Measurements from ENCODE around the gene FAM76A. TPM values are rescaled to one million over a fixed set of nuclear protein-coding genes. Genes with fewer than 3 reads are reported as not detected.
"Not testable (repeated sequence)": the region's sequence is repeated elsewhere in the genome, so short reads cannot be mapped to it uniquely, and the experiment has no call there.

FAM76A gene
- total and polyA plus RNA-seq, 9 of the 15 experiments (the other 6 are each of a cell fraction or from before 2014, with no cell fraction given): 9.5 to 14.6 (median 11.4) TPM

DNA sequence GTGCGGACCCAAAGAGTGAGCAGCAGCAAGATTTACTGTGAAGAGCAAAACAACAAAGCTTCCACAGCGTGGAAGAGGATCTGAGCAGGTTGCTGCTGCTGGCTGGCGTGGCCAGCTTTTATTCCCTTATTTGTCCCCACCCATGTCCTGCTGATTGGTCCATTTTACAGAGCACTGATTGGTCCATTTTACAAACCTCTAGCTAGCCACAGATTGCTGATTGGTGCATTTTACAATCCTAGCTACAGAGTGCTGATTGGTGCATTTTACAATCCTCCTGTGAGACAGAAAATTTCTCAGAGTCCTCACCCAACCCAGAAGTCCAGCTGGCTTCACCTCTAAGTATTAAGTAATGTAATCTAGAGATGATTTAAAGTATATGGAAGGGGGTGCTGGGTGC, 64.5 kb downstream of the FAM76A start:
- CTCF ChIA-PET (ENCODE audit: low intra/inter-chr PET ratio); H3K9ac ChIP-seq (ENCODE audit: insufficient read depth in 1 of 2, low read depth in 2 of 2, low read length in 2 of 2); DNase-seq (ENCODE audit: extremely low read depth in 1 of 4, low spot score in 3 of 4); ATAC-seq; H3K4me3 ChIP-seq; BruUV-seq (replicated peaks); in situ Hi-C loops (cut with MboI); H3K27ac ChIP-seq (ENCODE audit: extremely low read depth, low read depth, low read length); H4K20me1 ChIP-seq (replicated peaks; ENCODE audit: control insufficient read depth, insufficient read depth, low read length); H3K27me3 ChIP-seq (ENCODE audit: control insufficient read depth in 2 of 2, insufficient read depth in 2 of 2, low read length in 2 of 2); H3K9me3 ChIP-seq (replicated peaks; ENCODE audit: control insufficient read depth, insufficient read depth, low read depth, low read length); intact Hi-C loops (cut with micrococcal nuclease); H3K9me1 ChIP-seq (ENCODE audit: control insufficient read depth, insufficient read depth, low read length); FAIRE-seq; H2AFZ ChIP-seq (ENCODE audit: low read depth, low read length); H3K4me2 ChIP-seq (ENCODE audit: insufficient read depth, low read length): not testable (repeated sequence)
- peaks cover 38% of the 10 kb centered on the region for H3K36me3 ChIP-seq (ENCODE audit: control insufficient read depth, insufficient read depth, low read length)
- WGBS (ENCODE audit: insufficient coverage, low coverage, missing lambda C conversion rate): 98% methylated on average over 3 of the region's 3 CpGs
- TF ChIP-seq ASH1L (IDR thresholded peaks at IDR 0.05; ENCODE audit: borderline replicate concordance, low read depth, partially characterized antibody) (peak; percentile 39), CC2D1A (IDR thresholded peaks at IDR 0.05) (peak; percentile 22; the same call in 1 of the 2 replicates), NFYB (IDR thresholded peaks at IDR 0.05; ENCODE audit: extremely low read depth, insufficient read length) (peak; percentile 87), ZNF316 (IDR thresholded peaks at IDR 0.05) (peak; percentile 85), C11orf30 (IDR thresholded peaks at IDR 0.05; ENCODE audit: low read depth) (peak; percentile 44; the same call in 1 of the 2 replicates)
- POLR2A ChIA-PET: interaction anchor here (0.7 to 1.2 kb wide), 3 partner anchors 14 to 263 kb away, joined by 3 to 4 read pairs (median 3); no protein-coding TSS in a partner anchor
- H3K79me2 ChIP-seq (ENCODE audit: control insufficient read depth, insufficient read depth, low read length): peaks cover 25% of the 10 kb centered on the region
- H3K4me1 ChIP-seq (replicated peaks in 1 of 2; ENCODE audit: control insufficient read depth in 2 of 2, insufficient read depth in 2 of 2, low read length in 2 of 2): peaks cover 7 to 16% of the 10 kb centered on the region in 2 experiments

DNA sequence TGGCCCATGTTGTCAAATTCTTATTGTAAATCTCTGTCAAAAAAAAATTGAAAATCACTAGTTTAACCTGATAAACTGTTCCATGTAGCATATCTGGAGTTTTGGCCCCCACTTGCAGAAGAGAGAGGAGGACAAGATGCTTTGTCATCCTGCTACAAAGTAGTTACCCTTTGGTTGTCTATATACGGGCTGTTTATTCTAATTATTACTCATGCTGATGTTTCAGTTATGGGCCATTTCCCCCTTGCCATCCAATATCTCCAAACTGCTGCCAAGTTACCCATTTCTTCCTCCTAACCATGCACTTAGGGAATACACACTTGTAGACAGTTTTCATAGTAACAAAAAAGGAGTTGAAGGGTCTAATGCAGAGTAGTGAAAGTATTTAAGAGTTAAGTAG, 69.8 kb downstream of the FAM76A start:
- Histone ChIP-seq H2AFZ (ENCODE audit: low read depth, low read length) (no peak overlapping the region), H4K20me1 (replicated peaks; ENCODE audit: control insufficient read depth, insufficient read depth, low read length) (no peaks in the 10 kb centered on the region), H3K4me3 (no peak overlapping the region), H3K79me2 (ENCODE audit: control insufficient read depth, insufficient read depth, low read length) (no peaks in the 10 kb centered on the region), H3K9me3 (replicated peaks; ENCODE audit: control insufficient read depth, insufficient read depth, low read depth, low read length) (no peaks in the 10 kb centered on the region), H3K9me1 (ENCODE audit: control insufficient read depth, insufficient read depth, low read length) (no peaks in the 10 kb centered on the region), H3K4me2 (ENCODE audit: insufficient read depth, low read length) (no peak overlapping the region), H3K9ac (ENCODE audit: insufficient read depth in 1 of 2, low read depth in 2 of 2, low read length in 2 of 2) (no peak overlapping the region), H3K36me3 (ENCODE audit: control insufficient read depth, insufficient read depth, low read length) (peaks cover 53% of the 10 kb centered on the region; the same call in 2 of the 3 replicates), H3K27me3 (ENCODE audit: control insufficient read depth in 2 of 2, insufficient read depth in 2 of 2, low read length in 2 of 2) (no peaks in the 10 kb centered on the region), H3K4me1 (replicated peaks in 1 of 2; ENCODE audit: control insufficient read depth in 2 of 2, insufficient read depth in 2 of 2, low read length in 2 of 2) (no peaks in the 10 kb centered on the region), H3K27ac (ENCODE audit: extremely low read depth, low read depth, low read length) (no peak overlapping the region)
- in situ Hi-C loops (cut with MboI) (no loop called here), intact Hi-C loops (cut with micrococcal nuclease) (no loop called here)
- WGBS (ENCODE audit: insufficient coverage, low coverage, missing lambda C conversion rate): 36% methylated on average over 1 of the region's 1 CpG
- FAIRE-seq: no peak
- DNase-seq (ENCODE audit: extremely low read depth in 1 of 4, low spot score in 3 of 4): no peak
- POLR2A ChIA-PET: no interaction called here
- ATAC-seq: no peak
- BruUV-seq (replicated peaks): no TSS peak
- TF ChIP-seq, protein P1, sequence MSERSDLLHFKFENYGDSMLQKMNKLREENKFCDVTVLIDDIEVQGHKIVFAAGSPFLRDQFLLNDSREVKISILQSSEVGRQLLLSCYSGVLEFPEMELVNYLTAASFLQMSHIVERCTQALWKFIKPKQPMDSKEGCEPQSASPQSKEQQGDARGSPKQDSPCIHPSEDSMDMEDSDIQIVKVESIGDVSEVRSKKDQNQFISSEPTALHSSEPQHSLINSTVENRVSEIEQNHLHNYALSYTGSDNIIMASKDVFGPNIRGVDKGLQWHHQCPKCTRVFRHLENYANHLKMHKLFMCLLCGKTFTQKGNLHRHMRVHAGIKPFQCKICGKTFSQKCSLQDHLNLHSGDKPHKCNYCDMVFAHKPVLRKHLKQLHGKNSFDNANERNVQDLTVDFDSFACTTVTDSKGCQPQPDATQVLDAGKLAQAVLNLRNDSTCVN (CRISPR knock-in tag; IDR thresholded peaks at IDR 0.05): no peak
- TF ChIP-seq CHD2 (IDR thresholded peaks at IDR 0.05; ENCODE audit: low read depth, low read length): no peak
- no peak for TF ChIP-seq DDX20 (tag; IDR thresholded peaks at IDR 0.05; ENCODE audit: low read depth)
- CTCF ChIA-PET (ENCODE audit: low intra/inter-chr PET ratio): no interaction called here

All from K562 (cell line).